ENCODE results near the gene RETN.

DNA sequence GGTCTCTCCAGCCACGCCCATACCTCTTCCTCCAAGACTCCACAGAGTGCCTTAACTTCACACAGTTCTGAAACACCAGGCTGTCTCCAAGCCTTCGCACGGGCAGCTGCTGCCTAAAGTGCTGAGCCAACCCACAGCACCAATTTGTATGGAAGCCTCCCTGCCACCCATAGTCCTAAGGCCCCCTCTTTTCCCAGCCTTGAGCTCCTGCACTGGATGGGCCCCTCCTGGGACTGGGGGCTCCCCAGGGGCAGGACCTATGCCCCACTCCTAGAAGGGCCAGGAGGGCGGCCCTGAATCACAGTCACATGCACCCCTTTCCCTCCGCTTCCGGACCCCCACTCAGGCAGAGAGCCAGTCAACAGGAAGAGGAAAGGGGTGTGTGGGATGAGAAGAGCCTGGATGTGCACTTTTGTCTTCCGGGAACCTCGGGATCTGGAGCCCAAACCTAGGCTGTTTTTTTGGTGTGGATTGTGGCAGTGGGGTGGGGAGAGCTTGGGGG, 38.2 kb downstream of the RETN start:
- TF ChIP-seq, protein P1, sequence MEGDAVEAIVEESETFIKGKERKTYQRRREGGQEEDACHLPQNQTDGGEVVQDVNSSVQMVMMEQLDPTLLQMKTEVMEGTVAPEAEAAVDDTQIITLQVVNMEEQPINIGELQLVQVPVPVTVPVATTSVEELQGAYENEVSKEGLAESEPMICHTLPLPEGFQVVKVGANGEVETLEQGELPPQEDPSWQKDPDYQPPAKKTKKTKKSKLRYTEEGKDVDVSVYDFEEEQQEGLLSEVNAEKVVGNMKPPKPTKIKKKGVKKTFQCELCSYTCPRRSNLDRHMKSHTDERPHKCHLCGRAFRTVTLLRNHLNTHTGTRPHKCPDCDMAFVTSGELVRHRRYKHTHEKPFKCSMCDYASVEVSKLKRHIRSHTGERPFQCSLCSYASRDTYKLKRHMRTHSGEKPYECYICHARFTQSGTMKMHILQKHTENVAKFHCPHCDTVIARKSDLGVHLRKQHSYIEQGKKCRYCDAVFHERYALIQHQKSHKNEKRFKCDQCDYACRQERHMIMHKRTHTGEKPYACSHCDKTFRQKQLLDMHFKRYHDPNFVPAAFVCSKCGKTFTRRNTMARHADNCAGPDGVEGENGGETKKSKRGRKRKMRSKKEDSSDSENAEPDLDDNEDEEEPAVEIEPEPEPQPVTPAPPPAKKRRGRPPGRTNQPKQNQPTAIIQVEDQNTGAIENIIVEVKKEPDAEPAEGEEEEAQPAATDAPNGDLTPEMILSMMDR (IDR thresholded peaks at IDR 0.05) = no peak
- no peak for TF ChIP-seq POLR2AphosphoS5 (IDR thresholded peaks at IDR 0.05)
